ENCODE results near the gene ZNF655.
A peak's percentile ranks its signal among the peaks of the same experiment; 100 is the strongest.
"Not testable (repeated sequence)": the region's sequence is repeated elsewhere in the genome, so short reads cannot be mapped to it uniquely, and the experiment has no call there.

The ZNF655 gene

GRCh38 chr7:99558306-99559174 is at the start of gene ZNF655:
TSS of gene ZNF655 (plus strand) at chr7:99558642. CDS start at chr7:99560560, 1,918 bp downstream.
- Mint-ChIP-seq H3K4me3 (peak within 1 kb of the TSS; percentile 85), H3K9me3 (no peaks in the 10 kb centered on the region), H3K4me1 (peaks cover 50% of the 10 kb centered on the region), H3K27ac (ENCODE audit: low read depth) (peak within 1 kb of the TSS; percentile 94), H3K27me3 (no peaks in the 10 kb centered on the region), H3K36me3 (ENCODE audit: insufficient read depth) (peaks cover 47% of the 10 kb centered on the region)
- DNase-seq (ENCODE audit: low spot score in 2 of 2) (peak; percentile 85 to 94), ATAC-seq (replicated peaks; ENCODE audit: extremely low read depth, poor library complexity, severe bottlenecking) (peak; percentile 91)

GRCh38 chr7:99514050-99514449 is 44.4 kb upstream of the ZNF655 start:
- ATAC-seq (replicated peaks; ENCODE audit: extremely low read depth, poor library complexity, severe bottlenecking), result no peak
- Mint-ChIP-seq H3K27ac (ENCODE audit: low read depth) (no peak overlapping the region), H3K27me3 (no peaks in the 10 kb centered on the region), H3K4me3 (no peak overlapping the region), H3K4me1 (peaks cover 6% of the 10 kb centered on the region), H3K36me3 (ENCODE audit: insufficient read depth) (peaks cover 30% of the 10 kb centered on the region), H3K9me3 (no peaks in the 10 kb centered on the region)
- DNase-seq (ENCODE audit: low spot score in 2 of 2), result no peak

- DNase-seq (ENCODE audit: low spot score in 2 of 2), result no peak
- no peaks in the 10 kb centered on the region for H3K27me3 Mint-ChIP-seq
Observed at GRCh38 chr7:99521399-99521798, 37.0 kb upstream of the ZNF655 start.

GRCh38 chr7:99525713-99526440 is 32.6 kb upstream of the ZNF655 start:
- peaks cover 26% of the 10 kb centered on the region for H3K36me3 Mint-ChIP-seq (ENCODE audit: insufficient read depth)
- no peak overlapping the region for H3K4me3 Mint-ChIP-seq
- no peak for ATAC-seq (replicated peaks; ENCODE audit: extremely low read depth, poor library complexity, severe bottlenecking)
- no peak for DNase-seq (ENCODE audit: low spot score in 2 of 2)
- H3K27ac Mint-ChIP-seq (ENCODE audit: low read depth), result no peak overlapping the region
- no peaks in the 10 kb centered on the region for H3K9me3 Mint-ChIP-seq
- H3K4me1 Mint-ChIP-seq, result no peaks in the 10 kb centered on the region
- H3K27me3 Mint-ChIP-seq, result no peaks in the 10 kb centered on the region

More at GRCh38 chr7:99521399-99521798, 37.0 kb upstream of the ZNF655 start:
- ATAC-seq (replicated peaks; ENCODE audit: extremely low read depth, poor library complexity, severe bottlenecking), result no peak
- Mint-ChIP-seq H3K4me3 (no peak overlapping the region), H3K36me3 (ENCODE audit: insufficient read depth) (peaks cover 31% of the 10 kb centered on the region), H3K4me1 (no peaks in the 10 kb centered on the region), H3K9me3 (no peaks in the 10 kb centered on the region), H3K27ac (ENCODE audit: low read depth) (no peak overlapping the region)

- Mint-ChIP-seq H3K4me1 (no peaks in the 10 kb centered on the region), H3K27me3 (no peaks in the 10 kb centered on the region), H3K9me3 (peaks cover 6% of the 10 kb centered on the region), H3K27ac (ENCODE audit: low read depth) (no peak overlapping the region), H3K4me3 (no peak overlapping the region), H3K36me3 (ENCODE audit: insufficient read depth) (peaks cover 15% of the 10 kb centered on the region)
- DNase-seq (ENCODE audit: low spot score in 2 of 2) (no peak), ATAC-seq (replicated peaks; ENCODE audit: extremely low read depth, poor library complexity, severe bottlenecking) (no peak)
Observed at GRCh38 chr7:99531354-99531765, 27.1 kb upstream of the ZNF655 start.

- Mint-ChIP-seq H3K4me1 (no peaks in the 10 kb centered on the region), H3K27me3 (no peaks in the 10 kb centered on the region), H3K27ac (ENCODE audit: low read depth) (no peak overlapping the region), H3K9me3 (peaks cover 10% of the 10 kb centered on the region), H3K36me3 (ENCODE audit: insufficient read depth) (peaks cover 7% of the 10 kb centered on the region), H3K4me3 (no peak overlapping the region)
- DNase-seq (ENCODE audit: low spot score in 2 of 2) (no peak), ATAC-seq (replicated peaks; ENCODE audit: extremely low read depth, poor library complexity, severe bottlenecking) (no peak)
Observed at GRCh38 chr7:99535667-99536066, 22.8 kb upstream of the ZNF655 start.

GRCh38 chr7:99539213-99539811 is 19.1 kb upstream of the ZNF655 start:
- Mint-ChIP-seq H3K4me3 (no peak overlapping the region), H3K4me1 (no peaks in the 10 kb centered on the region), H3K27me3 (no peaks in the 10 kb centered on the region), H3K36me3 (ENCODE audit: insufficient read depth) (no peaks in the 10 kb centered on the region), H3K9me3 (peaks cover 5% of the 10 kb centered on the region), H3K27ac (ENCODE audit: low read depth) (no peak overlapping the region)
- DNase-seq (ENCODE audit: low spot score in 2 of 2) (no peak), ATAC-seq (replicated peaks; ENCODE audit: extremely low read depth, poor library complexity, severe bottlenecking) (no peak)

GRCh38 chr7:99540542-99540941 is 17.9 kb upstream of the ZNF655 start:
- Mint-ChIP-seq H3K4me3 (no peak overlapping the region), H3K9me3 (peaks cover 5% of the 10 kb centered on the region), H3K27ac (ENCODE audit: low read depth) (no peak overlapping the region), H3K27me3 (no peaks in the 10 kb centered on the region), H3K36me3 (ENCODE audit: insufficient read depth) (no peaks in the 10 kb centered on the region), H3K4me1 (no peaks in the 10 kb centered on the region)
- DNase-seq (ENCODE audit: low spot score in 2 of 2) (no peak), ATAC-seq (replicated peaks; ENCODE audit: extremely low read depth, poor library complexity, severe bottlenecking) (no peak)

- H3K27ac Mint-ChIP-seq (ENCODE audit: low read depth), result no peak overlapping the region
- DNase-seq (ENCODE audit: low spot score in 2 of 2) (no peak), ATAC-seq (replicated peaks; ENCODE audit: extremely low read depth, poor library complexity, severe bottlenecking) (no peak)
- no peaks in the 10 kb centered on the region for H3K27me3 Mint-ChIP-seq
- H3K36me3 Mint-ChIP-seq (ENCODE audit: insufficient read depth), result no peaks in the 10 kb centered on the region
- no peaks in the 10 kb centered on the region for H3K4me1 Mint-ChIP-seq
- no peak overlapping the region for H3K4me3 Mint-ChIP-seq
- H3K9me3 Mint-ChIP-seq, result peaks cover 5% of the 10 kb centered on the region
Observed at GRCh38 chr7:99541212-99541611, 17.2 kb upstream of the ZNF655 start.

- no peaks in the 10 kb centered on the region for H3K27me3 Mint-ChIP-seq
- ATAC-seq (replicated peaks; ENCODE audit: extremely low read depth, poor library complexity, severe bottlenecking) (no peak), DNase-seq (ENCODE audit: low spot score in 2 of 2) (no peak)
- H3K9me3 Mint-ChIP-seq, result peaks cover 7% of the 10 kb centered on the region
- no peaks in the 10 kb centered on the region for H3K36me3 Mint-ChIP-seq (ENCODE audit: insufficient read depth)
- H3K4me3 Mint-ChIP-seq, result no peak overlapping the region
- no peak overlapping the region for H3K27ac Mint-ChIP-seq (ENCODE audit: low read depth)
- no peaks in the 10 kb centered on the region for H3K4me1 Mint-ChIP-seq
Observed at GRCh38 chr7:99543081-99543671, 15.3 kb upstream of the ZNF655 start.

- Mint-ChIP-seq H3K27ac (ENCODE audit: low read depth) (no peak overlapping the region), H3K4me3 (no peak overlapping the region), H3K4me1 (no peaks in the 10 kb centered on the region), H3K36me3 (ENCODE audit: insufficient read depth) (no peaks in the 10 kb centered on the region), H3K27me3 (no peaks in the 10 kb centered on the region), H3K9me3 (peaks cover 10% of the 10 kb centered on the region)
- ATAC-seq (replicated peaks; ENCODE audit: extremely low read depth, poor library complexity, severe bottlenecking) (no peak), DNase-seq (ENCODE audit: low spot score in 2 of 2) (no peak)
Observed at GRCh38 chr7:99543916-99544315, 14.5 kb upstream of the ZNF655 start.

GRCh38 chr7:99545308-99545707 is 13.1 kb upstream of the ZNF655 start:
- not testable (repeated sequence) for H3K4me1 Mint-ChIP-seq; H3K36me3 Mint-ChIP-seq (ENCODE audit: insufficient read depth); H3K9me3 Mint-ChIP-seq; ATAC-seq (replicated peaks; ENCODE audit: extremely low read depth, poor library complexity, severe bottlenecking); H3K27me3 Mint-ChIP-seq; H3K4me3 Mint-ChIP-seq; H3K27ac Mint-ChIP-seq (ENCODE audit: low read depth); DNase-seq (ENCODE audit: low spot score in 2 of 2)
